Neural cell (in vitro differentiated cells): ENCODE data around the gene GPR82.

ENCODE experiments used
- POLR2AphosphoS5 ChIP-seq: IDR thresholded peaks from 2 replicates; pipeline ENCODE4 v1.6.1; 2012
- SMC3 ChIP-seq: fragments of 450-650 bp; conservative IDR thresholded peaks from 2 replicates; pipeline ENCODE4 v1.6.1; 2014; ENCODE audit warnings: antibody characterized with exemption, mild to moderate bottlenecking, moderate library complexity; ENCODE audit not compliant: poor library complexity
- TF ChIP-seq, protein P1 (sequence below): fragments of 450-650 bp; IDR thresholded peaks from 2 replicates; pipeline ENCODE4 v1.5.1; 2014; ENCODE audit warnings: antibody characterized with exemption, mild to moderate bottlenecking, moderate library complexity; ENCODE audit not compliant: poor library complexity, severe bottlenecking

DNA sequence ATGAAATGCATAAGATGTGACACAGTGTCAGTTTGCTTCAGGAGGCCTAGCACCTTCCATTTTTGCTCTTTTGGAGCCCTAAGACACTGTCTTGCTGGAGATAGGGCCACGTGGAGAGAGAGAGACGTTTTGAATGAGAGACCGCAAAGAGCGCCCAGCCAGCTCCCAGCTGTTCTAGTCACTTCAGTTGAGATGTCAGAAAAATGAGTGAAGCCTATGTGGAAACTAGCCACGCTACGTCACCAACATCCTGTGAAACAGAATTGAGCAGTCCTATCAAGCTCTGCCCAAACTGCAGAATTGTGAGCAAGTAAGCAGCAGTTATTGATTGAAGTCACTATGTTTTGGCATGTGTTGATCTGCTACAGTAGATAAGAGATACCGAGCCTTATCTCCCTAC is 13.1 kb downstream of the GPR82 start:
- TF ChIP-seq POLR2AphosphoS5 (no peak), SMC3 (no peak)
- TF ChIP-seq, protein P1, sequence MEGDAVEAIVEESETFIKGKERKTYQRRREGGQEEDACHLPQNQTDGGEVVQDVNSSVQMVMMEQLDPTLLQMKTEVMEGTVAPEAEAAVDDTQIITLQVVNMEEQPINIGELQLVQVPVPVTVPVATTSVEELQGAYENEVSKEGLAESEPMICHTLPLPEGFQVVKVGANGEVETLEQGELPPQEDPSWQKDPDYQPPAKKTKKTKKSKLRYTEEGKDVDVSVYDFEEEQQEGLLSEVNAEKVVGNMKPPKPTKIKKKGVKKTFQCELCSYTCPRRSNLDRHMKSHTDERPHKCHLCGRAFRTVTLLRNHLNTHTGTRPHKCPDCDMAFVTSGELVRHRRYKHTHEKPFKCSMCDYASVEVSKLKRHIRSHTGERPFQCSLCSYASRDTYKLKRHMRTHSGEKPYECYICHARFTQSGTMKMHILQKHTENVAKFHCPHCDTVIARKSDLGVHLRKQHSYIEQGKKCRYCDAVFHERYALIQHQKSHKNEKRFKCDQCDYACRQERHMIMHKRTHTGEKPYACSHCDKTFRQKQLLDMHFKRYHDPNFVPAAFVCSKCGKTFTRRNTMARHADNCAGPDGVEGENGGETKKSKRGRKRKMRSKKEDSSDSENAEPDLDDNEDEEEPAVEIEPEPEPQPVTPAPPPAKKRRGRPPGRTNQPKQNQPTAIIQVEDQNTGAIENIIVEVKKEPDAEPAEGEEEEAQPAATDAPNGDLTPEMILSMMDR, result no peak
